Gastroesophageal sphincter (tissue), 4 donors: ENCODE data around the gene COPA. TPM values are rescaled to one million over a fixed set of nuclear protein-coding genes. Genes with fewer than 3 reads are reported as not detected.
A peak's percentile ranks its signal among the peaks of the same experiment; 100 is the strongest.

Experiments used
- ATAC-seq: fragments of 150-250 bp; one replicate; pipeline ENCODE4 v1.9.1; 2016; ENCODE audit warnings: mild to moderate bottlenecking, moderate library complexity
- H3K27ac ChIP-seq, 4 donors: fragments of 200-600 bp; sonication (generic) in 3 of 4; 1 replicate in 3 of 4; 2 replicates in 1 of 4; pipeline ENCODE4 v1.5.1; 2016 to 2019
- H3K27me3 ChIP-seq: fragments of 200-600 bp; sonication (generic); one replicate; pipeline ENCODE4 v1.5.1; 2019
- H3K36me3 ChIP-seq, 2 donors: fragments of 200-600 bp; sonication (generic); one replicate each; pipeline ENCODE4 v1.5.1; 2019; ENCODE audit warnings: control low read depth in 1 of 2
- H3K4me1 ChIP-seq, 3 donors: fragments of 200-600 bp; sonication (generic); 1 replicate in 2 of 3; 2 replicates in 1 of 3; pipeline ENCODE4 v1.5.1; 2016 to 2019; ENCODE audit warnings: control low read depth in 2 of 3
- H3K4me3 ChIP-seq, 2 donors: fragments of 200-600 bp; sonication (generic); one replicate each; pipeline ENCODE4 v1.5.1; 2019; ENCODE audit warnings: mild to moderate bottlenecking in 1 of 2, moderate library complexity in 1 of 2
- H3K9me3 ChIP-seq, 3 donors: fragments of 200-600 bp; sonication (generic); one replicate each; pipeline ENCODE4 v1.5.1; 2017 to 2019; ENCODE audit warnings: control low read depth in 2 of 3
- CTCF ChIP-seq, 4 experiments: fragments of 200-600 bp in 2 of 4; fragments of 450-650 bp in 2 of 4; sonication (generic) in 1 of 4; IDR thresholded peaks; one replicate each; pipeline ENCODE4 v1.5.1; 2017 to 2019; ENCODE audit warnings: antibody characterized with exemption in 4 of 4, mild to moderate bottlenecking in 2 of 4, moderate library complexity in 2 of 4
- EP300 ChIP-seq: sonication (generic); formaldehyde crosslinking; IDR thresholded peaks from one replicate; pipeline ENCODE4 v1.6.1; 2017; ENCODE audit warnings: antibody characterized with exemption, mild to moderate bottlenecking
- POLR2A ChIP-seq, 2 donors: fragments of 450-650 bp; IDR thresholded peaks; one replicate each; pipeline ENCODE4 v1.6.1; 2017; ENCODE audit warnings: antibody characterized with exemption in 2 of 2, mild to moderate bottlenecking in 2 of 2, moderate library complexity in 1 of 2
- POLR2AphosphoS5 ChIP-seq: sonication (generic); formaldehyde crosslinking; IDR thresholded peaks from one replicate; pipeline ENCODE4 v1.6.1; 2017; ENCODE audit warnings: antibody characterized with exemption
- WGBS, 2 donors: methylation state at CpG; one replicate each; pipeline ENCODE4 v1.1.5; 2018; ENCODE audit warnings: low coverage in 1 of 2; 5-methylcytosine and 5-hydroxymethylcytosine counted together
- total RNA-seq, 4 donors: library from RNA; depleted of rRNA; stranded (reverse); fragments of >200 nt; gene quantifications; one replicate each; pipeline ENCODE4 v1.1.0, GENCODE V29; 2016

COPA gene
- total RNA-seq, 4 donors from 2014 or later = 92.3 to 127 (median 111) TPM

DNA sequence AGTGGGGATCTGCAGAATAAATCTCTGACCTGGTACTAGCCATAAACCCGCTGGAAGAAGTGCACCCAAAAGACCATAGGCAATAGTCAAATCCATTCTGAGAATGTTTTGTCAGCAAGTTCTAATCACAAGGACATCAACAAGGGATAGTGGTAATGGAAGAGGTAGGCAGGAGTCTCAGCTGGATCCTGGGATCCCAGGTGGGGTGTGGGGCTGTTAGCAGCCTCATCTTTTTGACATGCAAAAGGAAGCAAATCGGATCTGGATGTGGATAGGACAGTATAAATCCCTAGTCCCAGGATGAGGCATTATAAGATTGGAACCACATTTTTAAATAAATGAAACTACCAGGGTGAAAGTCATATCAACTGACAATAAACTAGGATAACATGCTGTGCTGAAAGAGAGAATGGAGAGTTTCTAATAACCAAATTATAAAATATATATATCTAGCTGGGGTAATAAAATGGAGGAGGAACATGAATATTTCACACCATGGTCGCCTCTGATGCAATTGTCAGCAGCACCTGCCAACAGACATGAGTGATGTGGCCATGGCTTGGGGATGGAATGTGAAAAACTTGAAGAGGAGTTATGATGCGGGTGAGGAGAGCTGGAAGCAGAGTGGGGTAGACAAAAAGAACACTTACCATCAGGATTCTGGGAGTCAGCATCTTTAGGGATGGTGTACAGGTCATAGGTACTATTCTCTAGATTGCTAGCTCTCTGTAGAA is 34.4 kb downstream of the COPA start:
- Histone ChIP-seq H3K4me1 (no peaks in the 10 kb centered on the region), H3K27me3 (no peaks in the 10 kb centered on the region), H3K27ac (no peak overlapping the region), H3K36me3 (peaks cover 18 to 100% of the 10 kb centered on the region in 2 donors), H3K9me3 (no peaks in the 10 kb centered on the region), H3K4me3 (no peak overlapping the region)
- no peak for TF ChIP-seq POLR2AphosphoS5
- TF ChIP-seq POLR2A (IDR thresholded peaks at IDR 0.05) = no peak
- TF ChIP-seq CTCF (IDR thresholded peaks at IDR 0.05) = no peak
- no peak for TF ChIP-seq EP300
- WGBS, 2 donors = 70 to 79% methylated on average over 3 to 4 of the region's 4 CpGs
- no peak for ATAC-seq

DNA sequence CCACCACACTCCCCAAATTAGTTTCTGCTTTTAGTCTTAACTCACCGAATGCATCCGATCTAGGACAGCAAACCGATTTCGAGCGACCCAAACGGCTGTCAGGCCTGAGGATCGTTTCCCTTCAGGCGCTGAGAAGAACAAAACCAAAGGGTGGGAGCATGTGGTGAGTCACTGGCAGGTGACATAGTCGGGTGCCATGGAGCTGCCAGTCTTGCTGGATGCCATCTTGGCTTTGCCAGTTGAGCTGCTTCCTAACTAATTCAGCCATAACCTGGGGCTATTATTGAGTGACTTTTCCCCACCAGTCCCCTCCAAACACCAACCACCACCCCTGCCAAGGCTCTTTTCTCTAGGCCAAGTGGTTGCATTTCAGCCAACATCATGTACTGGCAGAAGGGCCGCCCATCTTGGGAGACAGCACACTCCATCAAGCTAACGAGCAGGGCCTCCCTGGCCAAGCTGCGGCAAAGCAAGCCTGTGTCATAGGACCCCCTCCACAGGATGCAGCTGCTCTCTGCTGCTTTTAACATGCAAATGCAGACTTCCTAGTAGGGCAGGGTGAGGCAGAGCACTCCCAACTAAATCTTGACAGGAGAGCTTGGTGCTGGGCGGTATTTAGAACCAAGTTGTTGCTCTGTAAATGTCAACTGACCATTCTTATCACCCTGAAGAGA is 35.8 kb downstream of the COPA start:
- TF ChIP-seq EP300 (no peak), POLR2A (IDR thresholded peaks at IDR 0.05) (no peak), POLR2AphosphoS5 (no peak), CTCF (IDR thresholded peaks at IDR 0.05) (no peak)
- 89 to 90% methylated on average over 9 of the region's 13 CpGs for WGBS, 2 donors
- Histone ChIP-seq H3K9me3 (no peaks in the 10 kb centered on the region), H3K4me3 (no peak overlapping the region), H3K27ac (peak overlapping the region in 1 of 4 donors; percentile 12), H3K36me3 (peaks cover 14 to 100% of the 10 kb centered on the region in 2 donors), H3K4me1 (no peaks in the 10 kb centered on the region), H3K27me3 (no peaks in the 10 kb centered on the region)
- ATAC-seq = no peak

- H3K4me1 ChIP-seq = no peaks in the 10 kb centered on the region
- no peak overlapping the region for H3K4me3 ChIP-seq
- 81% methylated on average over 7 of the region's 7 CpGs; no CpG with 5 or more reads in 1 of the 2 donors for WGBS, 2 donors
- no peak for ATAC-seq
- no peaks in the 10 kb centered on the region for H3K9me3 ChIP-seq
- no peak overlapping the region for H3K27ac ChIP-seq
- H3K36me3 ChIP-seq = peaks cover 0 to 96% of the 10 kb centered on the region in 2 donors
- no peaks in the 10 kb centered on the region for H3K27me3 ChIP-seq
- no peak for TF ChIP-seq CTCF (IDR thresholded peaks at IDR 0.05)
- no peak for TF ChIP-seq POLR2A (IDR thresholded peaks at IDR 0.05)
- no peak for TF ChIP-seq POLR2AphosphoS5
- TF ChIP-seq EP300 = no peak
These were observed 42.9 kb downstream of the COPA start for GRCh38 chr1:160300173-160300572.

- peaks cover 10 to 99% of the 10 kb centered on the region in 2 donors for H3K36me3 ChIP-seq
- H3K4me1 ChIP-seq = peaks cover 0 to 3% (median 0%) of the 10 kb centered on the region in 3 donors
- TF ChIP-seq POLR2A (IDR thresholded peaks at IDR 0.05) (no peak), CTCF (IDR thresholded peaks at IDR 0.05) (no peak), POLR2AphosphoS5 (no peak), EP300 (no peak)
- H3K4me3 ChIP-seq = no peak overlapping the region
- 78 to 89% methylated on average over 1 of the region's 1 CpG for WGBS, 2 donors
- H3K9me3 ChIP-seq = no peaks in the 10 kb centered on the region
- H3K27me3 ChIP-seq = no peaks in the 10 kb centered on the region
- ATAC-seq = no peak
- H3K27ac ChIP-seq = no peak overlapping the region
These were observed 47.0 kb downstream of the COPA start for GRCh38 chr1:160296036-160296435.
